Panc1 (cell line): ENCODE results near the gene UBTD1. TPM values are rescaled to one million over a fixed set of nuclear protein-coding genes. Genes with fewer than 3 reads are reported as not detected.

ENCODE experiments used
- ATAC-seq: fragments of 200-7000 bp; cut with Tn5 transposase; 2 replicates; pipeline ENCODE4 v1.9.1; 2020; ENCODE audit warnings: mild to moderate bottlenecking, moderate library complexity
- BruUV-seq: library from RNA; stranded (reverse); fragments of 400-500 nt; replicated peaks from 2 replicates; lab custom pipeline; 2021; lab: Mats Ljungman, UMichigan
- CTCF ChIA-PET: fragments of 300-600 bp; sonication (Branson Sonifier 250); formaldehyde crosslinking; loops from one replicate; lab custom pipeline; 2022; ENCODE audit warnings: antibody characterized with exemption; lab: Charles Lee
- POLR2A ChIA-PET: fragments of 300-600 bp; sonication (Branson Sonifier 250); formaldehyde crosslinking; loops from one replicate; lab custom pipeline; 2022; ENCODE audit warnings: antibody characterized with exemption; lab: Charles Lee
- DNase-seq: peaks from one replicate; pipeline ENCODE4 v3.0.0-alpha.2; 2010; ENCODE audit warnings: low read depth, low spot score
- H3K27ac ChIP-seq: 2 replicates; pipeline ENCODE4 v1.5.1; 2011; ENCODE audit warnings: mild to moderate bottlenecking, low read length, inconsistent platforms
- H3K27me3 ChIP-seq: fragments of 200-500 bp; sonication (Bioruptor generic); 2 replicates; pipeline ENCODE4 v1.6.0; 2014; ENCODE audit warnings: low read length, inconsistent platforms; ENCODE audit not compliant: control insufficient read depth, insufficient read depth
- H3K36me3 ChIP-seq: fragments of 200-500 bp; sonication (Bioruptor generic); 2 replicates; pipeline ENCODE4 v1.5.1; 2014; ENCODE audit warnings: inconsistent platforms, mild to moderate bottlenecking, low read length, moderate library complexity; ENCODE audit not compliant: control insufficient read depth, insufficient read depth
- H3K4me1 ChIP-seq: 2 replicates; pipeline ENCODE4 v1.5.1; 2011; ENCODE audit warnings: inconsistent platforms, mild to moderate bottlenecking, low read length, moderate library complexity; ENCODE audit not compliant: control insufficient read depth, insufficient read depth
- H3K4me3 ChIP-seq, 2 experiments: 2 replicates each; pipeline ENCODE4 v1.5.1; 2011 to 2012; ENCODE audit warnings: low read depth in 2 of 2, low read length in 2 of 2, mild to moderate bottlenecking in 2 of 2, inconsistent platforms in 1 of 2, moderate library complexity in 1 of 2
- H3K9me3 ChIP-seq: fragments of 200-500 bp; sonication (Bioruptor generic); 2 replicates; pipeline ENCODE4 v1.5.1; 2014; ENCODE audit warnings: low read depth, mild to moderate bottlenecking, inconsistent platforms, low read length, moderate library complexity; ENCODE audit not compliant: control insufficient read depth, insufficient read depth
- CTCF ChIP-seq: fragments of 450-650 bp; IDR thresholded peaks from 2 replicates; pipeline ENCODE4 v1.5.1; 2017; ENCODE audit warnings: mild to moderate bottlenecking
- POLR2AphosphoS5 ChIP-seq: IDR thresholded peaks from 2 replicates; pipeline ENCODE4 v1.6.1; 2012; ENCODE audit warnings: mild to moderate bottlenecking, low read depth, low read length, moderate library complexity
- REST ChIP-seq, 2 experiments: IDR thresholded peaks; 2 replicates each; pipeline ENCODE4 v1.6.1; 2011 to 2012; ENCODE audit warnings: low read depth in 2 of 2, control low read depth in 1 of 2, low read length in 1 of 2, mild to moderate bottlenecking in 1 of 2, moderate library complexity in 1 of 2; ENCODE audit not compliant: insufficient read depth in 1 of 2
- SIN3A ChIP-seq: IDR thresholded peaks from 2 replicates; pipeline ENCODE4 v1.6.1; 2012; ENCODE audit warnings: low read depth, mild to moderate bottlenecking, low read length, moderate library complexity, borderline replicate concordance; ENCODE audit not compliant: insufficient read depth
- TCF7L2 ChIP-seq: IDR thresholded peaks from 2 replicates; pipeline ENCODE4 v1.6.1; 2011; ENCODE audit warnings: mild to moderate bottlenecking, low read depth, low read length, inconsistent platforms
- in situ Hi-C: cut with HindIII; loops from 2 replicates; pipeline ENCODE4 v1.10.0; 2016; ENCODE audit warnings: low sequenced_read_pairs, low pct_unique_long_range_greater_than_20kb
- intact Hi-C: fragments of 100-400 bp; cut with micrococcal nuclease; formaldehyde crosslinking; loops from one replicate; pipeline ENCODE4 v1.10.0; 2022; ENCODE audit not compliant: unreplicated experiment
- total RNA-seq: library from RNA; stranded (reverse); gene quantifications from one replicate; pipeline ENCODE4 v1.2.1, GENCODE V29; 2021; ENCODE audit not compliant: unreplicated experiment

The UBTD1 gene
- total RNA-seq, 1 experiment from 2014 or later = 55.6 TPM

- BruUV-seq = no TSS peak
- ChIA-PET POLR2A (no interaction called here), CTCF (no interaction called here)
- TF ChIP-seq REST (IDR thresholded peaks at IDR 0.05; ENCODE audit: insufficient read depth in 1 of 2, low read depth in 2 of 2, low read length in 1 of 2) (no peak), SIN3A (no peak), POLR2AphosphoS5 (no peak), CTCF (no peak), TCF7L2 (no peak)
- no peaks in the 10 kb centered on the region for H3K9me3 ChIP-seq
- intact Hi-C loops (no loop called here), in situ Hi-C loops (no loop called here)
- DNase-seq = no peak
- ATAC-seq = no peak
- peaks cover 13% of the 10 kb centered on the region for H3K4me1 ChIP-seq
- peaks cover 5% of the 10 kb centered on the region; the same call in 1 of the 2 replicates for H3K36me3 ChIP-seq
- H3K4me3 ChIP-seq = no peak overlapping the region
- no peak overlapping the region for H3K27ac ChIP-seq
- no peaks in the 10 kb centered on the region for H3K27me3 ChIP-seq
These were observed 47.1 kb upstream of the UBTD1 start for GRCh38 chr10:97451605-97452004.

DNA sequence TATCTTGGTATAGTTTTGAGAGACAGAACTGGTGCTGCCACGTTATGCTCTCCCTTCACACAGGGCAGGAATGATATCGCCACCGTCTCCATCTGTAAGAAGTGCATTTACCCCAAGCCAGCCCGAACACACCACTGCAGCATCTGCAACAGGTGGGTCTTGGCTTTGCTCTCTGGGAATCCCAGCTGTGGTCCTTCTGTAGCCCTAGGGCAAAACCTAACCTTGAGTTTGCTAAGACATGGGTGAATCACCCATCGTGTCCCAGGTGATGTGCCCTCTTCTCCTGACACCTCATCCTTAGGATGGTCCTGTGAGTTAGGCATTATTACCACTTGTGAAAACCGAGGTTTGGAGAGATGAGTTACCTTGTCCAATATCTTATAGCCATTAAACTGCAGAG lies 46.4 kb upstream of the UBTD1 start:
- intact Hi-C loops = no loop called here
- POLR2A ChIA-PET = no interaction called here
- in situ Hi-C loops = no loop called here
- ATAC-seq (no peak), DNase-seq (no peak)
- Histone ChIP-seq H3K27me3 (no peaks in the 10 kb centered on the region), H3K36me3 (peaks cover 5% of the 10 kb centered on the region; the same call in 1 of the 2 replicates), H3K4me1 (peaks cover 7% of the 10 kb centered on the region), H3K27ac (no peak overlapping the region), H3K9me3 (no peaks in the 10 kb centered on the region), H3K4me3 (no peak overlapping the region)
- BruUV-seq = no TSS peak
- TF ChIP-seq CTCF = no peak
- TF ChIP-seq SIN3A = no peak
- no peak for TF ChIP-seq REST (IDR thresholded peaks at IDR 0.05; ENCODE audit: insufficient read depth in 1 of 2, low read depth in 2 of 2, low read length in 1 of 2)
- TF ChIP-seq POLR2AphosphoS5 = no peak
- TF ChIP-seq TCF7L2 = no peak
- CTCF ChIA-PET = interaction anchor here (0.5 kb wide), 1 partner anchor 221 kb away, joined by 3 read pairs; no protein-coding TSS in a partner anchor
